Measurements from ENCODE around the gene MBD5. TPM values are rescaled to one million over a fixed set of nuclear protein-coding genes. Genes with fewer than 3 reads are reported as not detected.

MBD5 gene
- total RNA-seq, 2 donors from 2014 or later, result 25.5 to 27.6 TPM

DNA sequence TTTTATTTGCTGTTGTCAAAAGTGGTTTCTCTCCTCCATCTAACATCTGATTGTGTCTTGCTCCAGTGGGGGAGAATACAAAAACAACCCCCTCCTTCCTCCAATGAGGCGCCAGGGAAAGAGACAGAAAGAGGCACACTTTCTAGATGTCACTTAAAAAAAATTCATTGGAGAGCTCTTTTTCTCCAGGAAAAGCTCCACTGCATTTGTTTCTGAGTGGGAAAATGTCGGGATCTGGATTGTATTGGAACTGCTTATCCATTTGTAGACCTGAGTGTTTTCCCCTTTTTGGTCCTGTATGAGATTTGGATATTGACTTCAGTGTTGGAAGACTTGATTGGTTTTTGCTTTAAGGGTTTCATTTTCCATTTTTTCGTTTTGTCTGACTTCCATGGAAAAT, 995 bp downstream of the MBD5 start:
- ATAC-seq (no peak), DNase-seq (no peak)
- intact Hi-C loops (cut with DNase I), result loop anchor here in 1 of 2 donors (10.0 kb wide), 1 partner anchor 623 kb away; the partner anchor contains the start of gene EPC2

DNA sequence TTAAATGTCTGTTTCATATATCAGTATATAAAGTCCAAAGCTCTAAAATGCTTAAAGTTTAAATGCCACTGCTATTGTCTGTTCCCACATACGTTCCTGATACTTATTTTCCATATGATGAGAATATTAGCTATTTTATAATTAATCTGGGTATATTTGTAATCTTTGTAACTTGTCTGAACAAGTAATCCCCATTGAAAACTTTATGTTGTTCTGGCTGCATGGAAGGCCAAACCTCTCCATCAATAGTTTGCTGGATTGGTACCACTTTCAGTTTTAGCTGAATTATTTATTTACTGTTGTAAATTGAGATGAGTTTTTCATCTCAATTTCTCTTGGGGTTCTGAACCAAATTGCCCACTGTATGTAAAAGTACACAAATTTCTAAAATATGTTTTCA, 1.5 kb downstream of the MBD5 start:
- no peak for DNase-seq
- ATAC-seq, result no peak
- intact Hi-C loops (cut with DNase I), result loop anchor here in 1 of 2 donors (10.0 kb wide), 1 partner anchor 622 kb away; the partner anchor contains the start of gene EPC2

- ATAC-seq, result no peak
- intact Hi-C loops (cut with DNase I), result loop anchor here in 1 of 2 donors (10.0 kb wide), 1 partner anchor 622 kb away; the partner anchor contains the start of gene EPC2
- no peak for DNase-seq
These were observed 2.0 kb downstream of the MBD5 start for GRCh38 chr2:148022882-148023281.

- no peak for DNase-seq
- intact Hi-C loops (cut with DNase I), result loop anchor here in 1 of 2 donors (10.0 kb wide), 1 partner anchor 621 kb away; the partner anchor contains the start of gene EPC2
These were observed 3.0 kb downstream of the MBD5 start for GRCh38 chr2:148023861-148024260.

DNA sequence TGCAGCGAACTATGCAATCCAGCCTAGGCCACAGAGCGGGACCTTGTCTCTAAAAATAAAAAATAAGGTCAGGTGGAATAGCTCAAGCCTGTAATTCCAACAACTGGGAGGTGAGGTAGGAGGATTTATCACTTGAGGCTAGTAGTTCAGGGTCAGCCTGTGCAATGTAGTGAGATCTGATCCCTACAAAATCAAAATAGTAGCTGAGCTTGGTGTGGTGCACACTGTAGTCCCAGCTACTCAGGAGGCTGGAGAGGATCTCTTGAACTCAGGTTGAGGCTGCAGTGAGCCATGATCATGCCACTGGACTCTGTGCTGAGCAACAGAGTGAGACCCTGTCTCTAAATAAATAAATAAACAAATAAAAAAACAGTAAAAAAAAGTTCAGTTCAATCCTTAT, 5.7 kb downstream of the MBD5 start:
- ATAC-seq, result no peak
- no peak for DNase-seq
- intact Hi-C loops (cut with DNase I), result loop anchor here in 1 of 2 donors (10.0 kb wide), 1 partner anchor 618 kb away; the partner anchor contains the start of gene EPC2

More at GRCh38 chr2:148023861-148024260, 3.0 kb downstream of the MBD5 start:
- ATAC-seq, result no peak

- ATAC-seq (no peak), DNase-seq (no peak)
- intact Hi-C loops (cut with DNase I), result loop anchor here in 1 of 2 donors (10.0 kb wide), 1 partner anchor 617 kb away; the partner anchor contains the start of gene EPC2
These were observed 6.9 kb downstream of the MBD5 start for GRCh38 chr2:148027822-148028221.

DNA sequence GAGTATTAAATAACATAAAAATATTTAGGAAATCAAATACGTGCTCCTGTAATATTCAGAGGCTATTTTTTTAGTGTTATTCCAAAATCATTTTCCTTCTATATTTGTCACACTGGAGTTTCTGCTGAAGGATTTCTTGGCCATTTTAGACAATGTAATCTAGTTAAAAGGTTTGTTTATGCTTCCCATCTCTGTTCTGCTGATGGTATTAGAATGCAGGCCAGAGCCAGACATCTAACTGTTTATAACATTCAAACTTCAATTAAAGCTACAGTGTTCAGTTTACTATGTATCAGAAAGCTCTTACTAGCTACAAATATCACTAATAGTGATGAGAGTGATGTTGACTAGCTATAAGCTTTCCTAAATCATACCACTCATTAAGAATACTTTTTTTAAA, 7.9 kb downstream of the MBD5 start:
- no peak for ATAC-seq
- DNase-seq, result no peak
- intact Hi-C loops (cut with DNase I), result loop anchor here in 1 of 2 donors (10.0 kb wide), 1 partner anchor 616 kb away; the partner anchor contains the start of gene EPC2

GRCh38 chr2:148031152-148031551, 10.3 kb downstream of the MBD5 start:
- DNase-seq, result no peak
- intact Hi-C loops (cut with DNase I), result no loop called here
- ATAC-seq, result no peak

DNA sequence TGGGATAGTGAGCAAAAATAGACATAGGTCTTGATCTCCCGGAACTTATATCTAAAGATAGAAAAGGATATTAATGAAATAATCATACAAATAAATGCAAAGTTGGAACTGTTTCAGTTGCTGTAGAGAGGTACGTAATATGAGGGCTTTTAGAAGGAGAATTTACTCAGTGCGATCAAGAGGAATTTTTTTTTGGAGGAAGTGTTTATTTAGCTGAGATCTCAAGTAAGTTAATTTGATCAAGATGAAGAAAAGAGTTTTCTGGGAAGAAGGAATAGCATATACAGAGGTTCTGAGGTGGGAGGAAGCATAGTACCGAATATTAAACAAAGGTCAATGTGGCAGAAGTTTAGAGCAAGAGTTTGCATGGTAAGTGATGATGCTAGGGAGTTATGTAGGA, 11.3 kb downstream of the MBD5 start:
- no peak for DNase-seq
- intact Hi-C loops (cut with DNase I), result no loop called here
- no peak for ATAC-seq

DNA sequence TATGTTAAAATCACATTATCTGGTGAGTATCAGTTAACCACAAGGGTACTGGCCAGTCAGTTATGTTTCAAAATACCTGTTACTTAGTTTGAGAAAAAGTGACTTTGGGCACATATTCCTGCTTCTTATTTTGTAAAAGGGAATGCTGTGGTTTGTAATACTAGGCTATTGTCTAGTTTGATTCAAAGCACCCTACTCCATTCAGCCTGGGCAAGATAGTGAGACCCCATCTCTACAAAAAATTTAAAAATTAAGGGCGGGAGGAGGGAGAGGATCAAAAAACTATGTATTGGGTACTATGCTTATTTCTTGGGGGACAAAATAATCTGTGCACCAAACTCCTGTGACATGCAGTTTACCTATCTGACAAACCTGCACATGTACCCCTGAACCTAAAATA, 18.9 kb downstream of the MBD5 start:
- ATAC-seq, result no peak
- DNase-seq, result no peak
- intact Hi-C loops (cut with DNase I), result no loop called here

DNA sequence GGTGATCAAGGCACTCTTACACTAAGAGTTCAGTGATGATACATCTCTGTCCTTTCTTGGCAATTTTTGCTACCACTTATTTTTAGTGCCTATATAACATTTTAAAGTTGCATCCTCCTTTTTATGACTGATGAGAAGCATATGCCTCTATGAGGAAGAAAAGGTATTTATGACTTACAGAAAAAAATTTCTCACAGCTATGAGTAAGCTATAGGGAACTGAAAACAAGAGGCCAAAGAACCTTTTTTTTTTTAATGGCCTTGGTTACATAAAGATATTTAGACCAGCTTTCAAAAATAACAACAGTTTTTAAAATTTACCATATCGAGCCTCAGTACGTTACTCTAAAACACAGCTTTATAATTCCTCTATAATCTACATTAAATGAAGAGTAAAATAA, 21.3 kb downstream of the MBD5 start:
- DNase-seq, result no peak
- no peak for ATAC-seq
- intact Hi-C loops (cut with DNase I), result no loop called here

DNA sequence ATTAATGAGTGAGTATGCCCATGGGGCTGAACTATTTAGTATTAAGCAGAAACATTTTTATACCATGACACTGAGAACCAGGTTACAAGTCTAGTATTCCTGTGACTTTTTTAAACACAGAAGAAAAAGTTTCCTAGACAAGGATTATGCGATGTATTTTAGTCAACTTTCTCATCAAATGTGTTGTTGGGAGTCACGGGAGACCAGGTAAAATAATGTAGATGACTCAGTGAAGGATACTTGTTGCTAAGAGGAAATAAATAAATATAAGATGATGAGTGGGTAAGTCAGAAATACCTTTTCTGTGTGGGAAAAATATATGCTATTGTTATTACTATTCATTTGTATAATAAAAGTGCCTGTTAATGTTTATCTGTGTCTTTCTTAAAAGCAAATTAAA, 23.4 kb downstream of the MBD5 start:
- intact Hi-C loops (cut with DNase I), result no loop called here
- no peak for DNase-seq
- ATAC-seq, result no peak

DNA sequence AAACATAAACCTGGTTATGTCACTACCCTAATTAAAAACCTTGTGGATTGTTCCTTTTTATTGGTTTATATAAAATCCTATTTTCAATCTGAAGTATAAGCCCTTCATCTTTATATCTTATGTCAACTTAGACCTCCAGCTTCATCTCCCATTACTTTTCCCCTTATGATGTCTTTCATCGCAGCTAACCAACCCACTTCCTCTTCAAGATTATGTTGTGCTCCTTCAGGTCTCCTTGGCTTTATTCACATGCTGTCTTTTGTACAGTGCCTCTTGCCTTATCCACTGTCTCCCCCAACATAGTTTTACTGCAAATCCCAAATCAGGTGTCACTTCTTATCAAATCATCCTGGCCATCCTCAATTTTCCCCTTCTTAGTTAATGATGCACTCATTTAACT, 25.9 kb downstream of the MBD5 start:
- intact Hi-C loops (cut with DNase I), result no loop called here
- ATAC-seq (no peak), DNase-seq (no peak)

GRCh38 chr2:148048475-148049221, 27.8 kb downstream of the MBD5 start:
- intact Hi-C loops (cut with DNase I), result no loop called here
- no peak for DNase-seq
- no peak for ATAC-seq

- DNase-seq (no peak), ATAC-seq (no peak)
- intact Hi-C loops (cut with DNase I), result no loop called here
These were observed 28.4 kb downstream of the MBD5 start for GRCh38 chr2:148049284-148049683.

DNA sequence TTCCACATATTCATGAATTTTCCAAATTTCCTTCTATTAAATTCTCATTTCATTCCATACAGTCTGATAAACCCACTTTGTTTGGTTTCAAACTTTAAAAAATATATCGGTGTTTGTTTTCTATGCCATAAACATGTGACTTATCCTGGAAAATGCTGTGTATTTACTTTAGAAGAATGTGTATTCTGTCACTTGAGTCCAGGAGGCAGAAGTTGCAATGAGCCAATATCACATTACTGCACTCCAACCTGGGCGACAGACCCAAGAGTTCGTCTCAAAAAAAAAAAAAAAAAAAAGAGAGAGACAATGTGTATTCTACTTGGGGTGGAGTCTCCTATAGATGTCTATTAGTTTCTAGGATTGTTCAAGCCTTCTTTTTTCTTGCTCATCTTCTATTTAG, 31.8 kb downstream of the MBD5 start:
- no peak for DNase-seq
- no peak for ATAC-seq
- intact Hi-C loops (cut with DNase I), result no loop called here

GRCh38 chr2:148058641-148059040, 37.8 kb downstream of the MBD5 start:
- DNase-seq, result no peak

DNA sequence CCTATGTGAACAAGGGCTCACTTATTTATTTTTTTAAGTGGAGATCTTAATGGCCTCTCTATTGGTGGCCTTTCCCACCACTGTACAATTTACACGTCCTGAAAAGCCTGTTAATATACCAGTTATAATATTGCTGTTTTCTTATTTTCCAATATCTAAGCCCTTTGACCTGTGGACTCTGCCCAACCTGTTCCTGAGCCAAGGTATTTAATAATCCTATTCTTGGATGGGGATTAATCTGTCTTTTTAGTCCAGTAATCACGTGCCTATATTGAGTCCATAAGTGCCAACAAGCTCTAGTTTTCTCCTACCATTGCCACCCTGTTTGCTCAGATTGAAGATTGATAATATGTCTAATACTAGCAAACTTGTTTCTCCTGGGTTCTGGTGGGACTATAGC, 42.7 kb downstream of the MBD5 start:
- ATAC-seq, result no peak
- DNase-seq, result no peak
- intact Hi-C loops (cut with DNase I), result no loop called here

More at GRCh38 chr2:148058641-148059040, 37.8 kb downstream of the MBD5 start:
- ATAC-seq, result no peak
- intact Hi-C loops (cut with DNase I), result no loop called here

DNA sequence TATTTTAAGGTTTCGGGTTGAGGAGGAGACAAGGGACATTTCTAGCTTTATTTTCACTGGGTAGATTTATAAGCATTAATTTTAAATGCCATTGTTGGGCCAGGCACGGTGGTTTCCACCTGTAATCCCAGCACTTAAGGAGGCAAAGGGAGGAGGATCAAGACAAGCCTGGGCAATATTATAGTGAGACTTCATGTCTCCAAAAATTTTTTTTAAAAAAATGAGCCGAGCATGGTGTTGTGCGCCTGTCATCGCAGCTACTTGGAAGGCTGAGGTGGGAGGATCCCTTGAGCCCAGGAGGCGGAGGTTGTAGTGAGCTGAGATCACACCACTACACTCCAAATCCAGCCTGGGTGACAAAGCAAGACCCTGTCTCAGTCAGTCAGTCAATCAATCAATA, 45.0 kb downstream of the MBD5 start:
- ATAC-seq, result no peak
- intact Hi-C loops (cut with DNase I), result no loop called here
- no peak for DNase-seq

DNA sequence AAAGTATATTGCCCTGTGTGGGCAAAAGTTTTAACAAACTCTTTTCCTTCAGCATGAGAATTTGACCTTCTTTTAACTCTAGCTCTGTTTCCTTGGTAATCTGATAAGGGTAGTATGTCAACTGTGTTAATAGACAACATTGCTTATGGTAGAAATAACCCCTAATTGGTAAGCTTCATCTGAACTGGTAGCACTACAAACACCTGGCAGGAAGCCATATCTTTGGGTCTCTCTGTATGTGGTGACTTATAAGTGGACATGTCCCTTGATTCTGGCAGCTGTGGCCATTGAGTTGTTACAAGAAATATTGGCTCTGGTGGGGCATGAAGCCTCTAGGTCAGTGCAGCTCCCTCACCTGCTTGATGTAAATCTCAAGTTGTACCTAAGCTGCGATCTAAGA, 46.9 kb downstream of the MBD5 start:
- intact Hi-C loops (cut with DNase I), result no loop called here
- no peak for ATAC-seq
- no peak for DNase-seq

DNA sequence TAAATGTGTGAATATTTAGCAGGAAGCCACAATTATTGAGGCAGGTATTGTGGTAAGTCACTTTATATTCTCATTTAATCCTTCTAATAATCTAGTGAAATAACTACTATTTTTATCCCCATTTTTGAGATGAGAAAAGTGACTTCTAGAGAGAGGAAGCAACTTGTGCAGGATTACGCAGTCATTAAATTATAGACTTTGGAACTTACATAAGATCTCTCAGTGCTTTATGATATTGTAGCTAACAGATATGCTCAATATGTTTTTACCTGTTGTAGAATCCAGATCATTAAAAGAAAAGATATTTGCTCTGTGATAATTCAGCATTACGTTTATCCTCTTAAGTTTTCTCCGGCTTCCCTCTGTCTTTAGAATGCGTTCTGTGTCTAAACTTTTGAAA, 50.5 kb downstream of the MBD5 start:
- intact Hi-C loops (cut with DNase I), result no loop called here
- ATAC-seq, result no peak
- no peak for DNase-seq

Measured in left cardiac atrium (tissue), 4 donors.